Esophagus muscularis mucosa (tissue), 4 donors: ENCODE measurements around the gene PHYKPL.

Source experiments
- CTCF ChIP-seq, 3 experiments: fragments of 200-600 bp in 2 of 3; fragments of 450-650 bp in 1 of 3; sonication (generic) in 2 of 3; IDR thresholded peaks; one replicate each; pipeline ENCODE4 v1.5.1; 2017 to 2019; ENCODE audit warnings: antibody characterized with exemption in 3 of 3, mild to moderate bottlenecking in 2 of 3, moderate library complexity in 1 of 3
- EP300 ChIP-seq: sonication (generic); formaldehyde crosslinking; IDR thresholded peaks from one replicate; pipeline ENCODE4 v1.6.1; 2017; ENCODE audit warnings: antibody characterized with exemption
- POLR2A ChIP-seq: fragments of 450-650 bp; IDR thresholded peaks from one replicate; pipeline ENCODE4 v1.6.1; 2017; ENCODE audit warnings: antibody characterized with exemption, moderate library complexity, mild to moderate bottlenecking, low read depth
- POLR2AphosphoS5 ChIP-seq, 2 donors: sonication (generic); formaldehyde crosslinking; IDR thresholded peaks; one replicate each; pipeline ENCODE4 v1.6.1; 2017; ENCODE audit warnings: antibody characterized with exemption in 2 of 2

- TF ChIP-seq CTCF (IDR thresholded peaks at IDR 0.05) = no peak
- no peak for TF ChIP-seq POLR2A
- TF ChIP-seq POLR2AphosphoS5 (IDR thresholded peaks at IDR 0.05) = no peak
- no peak for TF ChIP-seq EP300
Measured at GRCh38 chr5:178250263-178250662, 17.7 kb upstream of the PHYKPL start.
